GM12878 (cell line): ENCODE data around the gene HPSE. TPM values are rescaled to one million over a fixed set of nuclear protein-coding genes. Genes with fewer than 3 reads are reported as not detected.

ENCODE experiments used
- ATAC-seq: fragments of 200-7000 bp; cut with Tn5 transposase; 3 replicates; pipeline ENCODE4 v1.9.1; 2020; ENCODE audit warnings: mild to moderate bottlenecking, moderate library complexity
- BruUV-seq: library from RNA; stranded (reverse); fragments of 400-500 nt; replicated peaks from 2 replicates; lab custom pipeline; 2021; lab: Mats Ljungman, UMichigan
- CTCF ChIA-PET: fragments of 300-600 bp; sonication (Branson Sonifier 250); formaldehyde crosslinking; extraction: SDS; loops from one replicate; lab custom pipeline; 2021; ENCODE audit warnings: inconsistent platforms; lab: Yijun Ruan, JAX
- POLR2A ChIA-PET: fragments of 350-600 bp; formaldehyde crosslinking; extraction: SDS; loops from one replicate; lab custom pipeline; 2021; ENCODE audit warnings: inconsistent platforms; lab: Charles Lee
- RAD21 ChIA-PET: fragments of 300-600 bp; sonication (Branson Sonifier 250); formaldehyde crosslinking; loops from one replicate; lab custom pipeline; 2023; ENCODE audit warnings: antibody characterized with exemption; ENCODE audit not compliant: unreplicated experiment; lab: Charles Lee
- SMC1A ChIA-PET: fragments of 300-600 bp; sonication (Branson Sonifier 250); formaldehyde crosslinking; loops from one replicate; lab custom pipeline; 2023; ENCODE audit not compliant: unreplicated experiment, uncharacterized antibody; lab: Charles Lee
- DNase-seq: peaks from one replicate; pipeline ENCODE4 v3.0.0-alpha.2; 2011; ENCODE audit warnings: low read depth, low spot score
- FAIRE-seq: peaks from 3 replicates; lab custom pipeline; 2011; peaks lifted over from hg19 to GRCh38; lab: Jason Lieb, UNC
- H2AFZ ChIP-seq: 2 replicates; pipeline ENCODE4 v1.6.0; 2011; ENCODE audit warnings: low read depth, low read length, control low read depth; ENCODE audit not compliant: control insufficient read depth
- H3K27ac ChIP-seq: 2 replicates; pipeline ENCODE4 v1.5.1; 2011; ENCODE audit warnings: control low read depth; ENCODE audit not compliant: control insufficient read depth, insufficient read depth
- H3K27me3 ChIP-seq, 2 experiments: replicated peaks in 1 of 2; 2 replicates each; pipeline versions ENCODE4 v1.6.0 to v1.6.1; 2011; ENCODE audit warnings: low read length in 1 of 2; ENCODE audit not compliant: control insufficient read depth in 2 of 2, insufficient read depth in 2 of 2
- H3K36me3 ChIP-seq, 2 experiments: 2 replicates each; pipeline ENCODE4 v1.5.1; 2011; ENCODE audit warnings: low read length in 1 of 2; ENCODE audit not compliant: control insufficient read depth in 2 of 2, insufficient read depth in 2 of 2
- H3K4me1 ChIP-seq: 2 replicates; pipeline ENCODE4 v1.6.1; 2011; ENCODE audit warnings: mild to moderate bottlenecking, low read length, moderate library complexity, mixed read lengths; ENCODE audit not compliant: control insufficient read depth, insufficient read depth
- H3K4me2 ChIP-seq: 2 replicates; pipeline ENCODE4 v1.6.0; 2011; ENCODE audit warnings: control low read depth; ENCODE audit not compliant: control insufficient read depth, insufficient read depth
- H3K4me3 ChIP-seq: fragments of 200-600 bp; sonication (generic); 2 replicates; pipeline ENCODE4 v1.5.1; 2016
- H3K79me2 ChIP-seq: 2 replicates; pipeline ENCODE4 v1.6.0; 2011; ENCODE audit warnings: low read length; ENCODE audit not compliant: control insufficient read depth, insufficient read depth
- H3K9ac ChIP-seq: 2 replicates; pipeline ENCODE4 v1.8.0; 2011; ENCODE audit warnings: low read length, control low read depth, mixed read lengths; ENCODE audit not compliant: control insufficient read depth, insufficient read depth
- H3K9me3 ChIP-seq: replicated peaks from 3 replicates; pipeline ENCODE4 v1.5.1; 2011; ENCODE audit warnings: mild to moderate bottlenecking, low read length; ENCODE audit not compliant: control insufficient read depth, insufficient read depth
- H4K20me1 ChIP-seq: 2 replicates; pipeline ENCODE4 v1.6.0; 2011; ENCODE audit not compliant: control insufficient read depth, insufficient read depth
- BMI1 ChIP-seq: fragments of 450-650 bp; IDR thresholded peaks from 2 replicates; pipeline ENCODE4 v1.6.1; 2016; ENCODE audit warnings: mild to moderate bottlenecking, moderate library complexity, borderline replicate concordance
- BRCA1 ChIP-seq: IDR thresholded peaks from 2 replicates; pipeline ENCODE4 v1.6.1; 2011; ENCODE audit warnings: low read depth, low read length, improper control_type of control experiment
- CBFB ChIP-seq: IDR thresholded peaks from 2 replicates; pipeline ENCODE4 v1.6.1; 2016; ENCODE audit warnings: antibody characterized with exemption, low read depth
- CBX5 ChIP-seq: sonication (generic); IDR thresholded peaks from 2 replicates; pipeline ENCODE4 v1.6.1; 2016; ENCODE audit warnings: low read depth, moderate library complexity, mild to moderate bottlenecking, inconsistent platforms
- CEBPB ChIP-seq, 2 experiments: fragments of 150-350 bp in 1 of 2; IDR thresholded peaks; 2 replicates each; pipeline ENCODE4 v1.6.1; 2012 to 2014; ENCODE audit warnings: low read depth in 2 of 2, low read length in 2 of 2, borderline replicate concordance in 1 of 2, inconsistent platforms in 1 of 2
- CEBPZ ChIP-seq: fragments of 150-350 bp; IDR thresholded peaks from 2 replicates; pipeline ENCODE4 v1.6.1; 2016; ENCODE audit warnings: low read depth, low read length
- EED ChIP-seq: sonication (generic); IDR thresholded peaks from 2 replicates; pipeline ENCODE4 v1.6.1; 2016; ENCODE audit warnings: antibody characterized with exemption, low read depth
- FOXK2 ChIP-seq: fragments of 450-650 bp; IDR thresholded peaks from 2 replicates; pipeline ENCODE4 v1.6.1; 2017; ENCODE audit warnings: mild to moderate bottlenecking, moderate library complexity
- FOXM1 ChIP-seq: IDR thresholded peaks from 2 replicates; pipeline ENCODE4 v1.6.1; 2012; ENCODE audit warnings: low read depth, mild to moderate bottlenecking, inconsistent platforms, low read length, moderate library complexity
- HDGF ChIP-seq: fragments of 450-650 bp; IDR thresholded peaks from 2 replicates; pipeline ENCODE4 v1.6.1; 2016; ENCODE audit warnings: antibody characterized with exemption
- MEF2B ChIP-seq: fragments of 450-650 bp; IDR thresholded peaks from 2 replicates; pipeline ENCODE4 v1.6.1; 2018; ENCODE audit warnings: mild to moderate bottlenecking, moderate library complexity; ENCODE audit not compliant: partially characterized antibody, poor library complexity, severe bottlenecking
- MTA3 ChIP-seq: IDR thresholded peaks from 2 replicates; pipeline ENCODE4 v1.6.1; 2012; ENCODE audit warnings: low read length, inconsistent platforms, borderline replicate concordance
- NFYA ChIP-seq: IDR thresholded peaks from 2 replicates; pipeline ENCODE4 v1.6.1; 2011; ENCODE audit warnings: low read depth, mild to moderate bottlenecking, low read length, improper control_type of control experiment, borderline replicate concordance
- SIX5 ChIP-seq: IDR thresholded peaks from 2 replicates; pipeline ENCODE4 v1.6.1; 2011; ENCODE audit warnings: mild to moderate bottlenecking, low read depth, low read length, moderate library complexity; ENCODE audit not compliant: severe bottlenecking
- SMARCA5 ChIP-seq: fragments of 450-650 bp; IDR thresholded peaks from 2 replicates; pipeline ENCODE4 v1.6.1; 2017; ENCODE audit warnings: mild to moderate bottlenecking
- SMC3 ChIP-seq: IDR thresholded peaks from 2 replicates; pipeline ENCODE4 v1.6.1; 2011; ENCODE audit warnings: low read length, improper control_type of control experiment, borderline replicate concordance
- SUPT20H ChIP-seq: IDR thresholded peaks from 2 replicates; pipeline ENCODE4 v1.6.1; 2011; ENCODE audit warnings: low read depth, mild to moderate bottlenecking, low read length, moderate library complexity, borderline replicate concordance; ENCODE audit not compliant: control insufficient read depth
- TARDBP ChIP-seq: IDR thresholded peaks from 2 replicates; pipeline ENCODE4 v1.6.1; 2016; ENCODE audit warnings: borderline replicate concordance
- TCF12 ChIP-seq: IDR thresholded peaks from 2 replicates; pipeline ENCODE4 v1.6.1; 2011; ENCODE audit warnings: low read depth, mild to moderate bottlenecking, low read length
- YBX1 ChIP-seq: fragments of 450-650 bp; IDR thresholded peaks from 2 replicates; pipeline ENCODE4 v1.6.1; 2016; ENCODE audit warnings: antibody characterized with exemption
- ZSCAN29 ChIP-seq: fragments of 450-650 bp; IDR thresholded peaks from 2 replicates; pipeline ENCODE4 v1.6.1; 2017; ENCODE audit warnings: mild to moderate bottlenecking, moderate library complexity
- WGBS: methylation state at CpG from one replicate; pipeline ENCODE4 v1.1.6; 2016; ENCODE audit warnings: low lambda C conversion rate; ENCODE audit not compliant: insufficient replicate concordance, insufficient coverage; ENCODE audit errors: missing lambda C conversion rate; 5-methylcytosine and 5-hydroxymethylcytosine counted together
- in situ Hi-C: fragments of 300-500 bp; cut with MboI; formaldehyde crosslinking; loops from 9 replicates; pipeline ENCODE4 v1.14.3; 2018; ENCODE audit warnings: mixed read lengths
- intact Hi-C: fragments of 100-400 bp; cut with micrococcal nuclease; formaldehyde crosslinking; loops from one replicate; pipeline ENCODE4 v1.14.2; 2022; ENCODE audit not compliant: unreplicated experiment
- polyA plus RNA-seq, 11 experiments: library from polyadenylated mRNA; depleted of rRNA in 4 of 11; unstranded in 6 of 11; stranded (reverse) in 5 of 11; fragments of >200 nt; fragmentation: Nextera tagmentation in 4 of 11; fragmentation: Illumina TruSeq in 1 of 11; extraction: Ambion mirVana in 4 of 11; extraction: Trizol in 1 of 11; gene quantifications; 1 replicate in 1 of 11; 2 replicates in 10 of 11; pipeline versions ENCODE4 v1.2.1 to v1.2.3, GENCODE V29; 2011 to 2016; ENCODE audit warnings: inconsistent platforms in 2 of 11, missing spikeins in 2 of 11, low read depth in 1 of 11
- total RNA-seq, 4 experiments: library from RNA; depleted of rRNA in 3 of 4; stranded (reverse); fragments of >200 nt in 3 of 4; fragmentation: Illumina TruSeq in 1 of 4; extraction: Trizol in 1 of 4; gene quantifications; 2 replicates each; pipeline versions ENCODE4 v1.2.1 to v1.2.3, GENCODE V29; 2013 to 2021

HPSE gene
- total and polyA plus RNA-seq, 10 of the 15 experiments (the other 5 are each of a cell fraction or from before 2014, with no cell fraction given): 0.16 to 0.89 (median 0.58) TPM

- TF ChIP-seq SUPT20H (no peak), CEBPB (IDR thresholded peaks at IDR 0.05; ENCODE audit: borderline replicate concordance in 1 of 2, low read depth in 2 of 2, low read length in 2 of 2) (no peak), HDGF (no peak), TCF12 (no peak)
These were observed 29.7 kb upstream of the HPSE start (continued) for GRCh38 chr4:83364312-83364711.

GRCh38 chr4:83362492-83363329 is 28.1 kb upstream of the HPSE start:
- POLR2A ChIA-PET: no interaction called here
- ATAC-seq (peak; percentile 88), FAIRE-seq (peak; percentile 74), DNase-seq (no peak)
- Histone ChIP-seq H3K27ac (no peak overlapping the region), H3K36me3 (no peaks in the 10 kb centered on the region), H3K79me2 (no peaks in the 10 kb centered on the region), H3K4me2 (no peak overlapping the region), H2AFZ (no peak overlapping the region), H4K20me1 (no peaks in the 10 kb centered on the region), H3K27me3 (no peaks in the 10 kb centered on the region), H3K4me1 (no peaks in the 10 kb centered on the region), H3K4me3 (no peak overlapping the region), H3K9ac (no peak overlapping the region), H3K9me3 (no peaks in the 10 kb centered on the region)
- RAD21 ChIA-PET: interaction anchor here (0.8 kb wide), 1 partner anchor 277 kb away, joined by 3 read pairs; no protein-coding TSS in a partner anchor
- intact Hi-C loops: loop anchor here (5.0 kb wide), 2 partner anchors 80 to 280 kb away; no protein-coding TSS in a partner anchor
- 60% methylated on average over 9 of the region's 9 CpGs for WGBS
- CTCF ChIA-PET: interaction anchor here (0.6 to 1.8 kb wide), 10 partner anchors 8 to 284 kb away, joined by 3 to 6 read pairs (median 3); no protein-coding TSS in a partner anchor
- no TSS peak for BruUV-seq
- SMC1A ChIA-PET: interaction anchor here (0.6 to 1.3 kb wide), 4 partner anchors 12 to 546 kb away, joined by 3 to 5 read pairs (median 4); no protein-coding TSS in a partner anchor
- in situ Hi-C loops: no loop called here
- no peak for TF ChIP-seq MEF2B
- TF ChIP-seq BMI1: no peak
- no peak for TF ChIP-seq BRCA1
- TF ChIP-seq MTA3: no peak
- no peak for TF ChIP-seq CBX5
- TF ChIP-seq FOXM1: no peak
- no peak for TF ChIP-seq EED
- TF ChIP-seq SMARCA5: no peak
- TF ChIP-seq CBFB: no peak
- TF ChIP-seq YBX1: no peak
- TF ChIP-seq TARDBP: no peak
- no peak for TF ChIP-seq CEBPZ
- no peak for TF ChIP-seq FOXK2
- TF ChIP-seq SIX5: no peak
- TF ChIP-seq SUPT20H: no peak
- no peak for TF ChIP-seq NFYA
- no peak for TF ChIP-seq ZSCAN29
- TF ChIP-seq SMC3: peak; percentile 7; the same call in 1 of the 2 replicates
